WTC11 (cell line): ENCODE measurements around the gene MEGF10.

Experiments
- CREM ChIP-seq: sonication (generic); formaldehyde crosslinking; IDR thresholded peaks from 2 replicates; pipeline ENCODE4 v1.8.1; 2022; ENCODE audit warnings: mild to moderate bottlenecking, missing genetic modification reagents, moderate library complexity
- CTCF ChIP-seq: fragments of 200-600 bp; IDR thresholded peaks from 2 replicates; pipeline ENCODE4 v1.8.0; 2022; ENCODE audit warnings: antibody characterized with exemption
- KAT7 ChIP-seq: sonication (generic); formaldehyde crosslinking; IDR thresholded peaks from 2 replicates; pipeline ENCODE4 v1.8.1; 2023; ENCODE audit warnings: missing genetic modification reagents, mild to moderate bottlenecking, borderline replicate concordance
- MLX ChIP-seq: sonication (generic); formaldehyde crosslinking; IDR thresholded peaks from 2 replicates; pipeline ENCODE4 v1.8.1; 2023; ENCODE audit warnings: mild to moderate bottlenecking, missing genetic modification reagents, moderate library complexity
- ZBTB21 ChIP-seq: sonication (generic); formaldehyde crosslinking; IDR thresholded peaks from 2 replicates; pipeline ENCODE4 v1.8.1; 2023; ENCODE audit warnings: mild to moderate bottlenecking, missing genetic modification reagents, borderline replicate concordance
- ZNF263 ChIP-seq: sonication (generic); formaldehyde crosslinking; IDR thresholded peaks from 2 replicates; pipeline ENCODE4 v1.8.1; 2022; ENCODE audit warnings: low read depth, mild to moderate bottlenecking, moderate library complexity, missing genetic modification reagents
- TF ChIP-seq, protein P1 (sequence below): sonication (generic); formaldehyde crosslinking; IDR thresholded peaks from 2 replicates; pipeline ENCODE4 v1.8.0; 2022; ENCODE audit warnings: mild to moderate bottlenecking, missing genetic modification reagents
- TF ChIP-seq, protein P2 (sequence below): sonication (generic); formaldehyde crosslinking; IDR thresholded peaks from 2 replicates; pipeline ENCODE4 v1.8.1; 2023; ENCODE audit warnings: mild to moderate bottlenecking, missing genetic modification reagents, moderate library complexity

DNA sequence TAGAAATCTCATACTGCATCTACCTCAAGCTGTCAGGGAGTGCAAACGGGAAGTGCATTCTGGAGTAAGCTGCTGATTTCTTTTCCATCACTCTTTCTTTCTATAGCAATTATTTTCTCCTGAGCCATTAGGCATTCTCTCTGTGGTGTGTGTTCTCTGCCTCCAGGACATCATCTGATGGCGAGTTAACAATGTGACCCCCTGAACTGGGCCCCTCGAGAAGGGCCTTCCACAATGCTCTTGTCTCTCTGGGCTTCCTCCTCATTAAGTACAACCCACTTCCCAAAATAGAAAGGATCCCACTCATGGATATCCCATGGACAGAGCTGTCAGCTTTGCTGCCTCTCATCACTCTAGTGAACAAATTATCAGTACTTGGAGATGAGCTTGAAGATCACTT, 130.2 kb downstream of the MEGF10 start:
- TF ChIP-seq CTCF (no peak), KAT7 (CRISPR knock-in tag) (no peak), ZBTB21 (CRISPR knock-in tag) (no peak), ZNF263 (CRISPR knock-in tag) (no peak), CREM (CRISPR knock-in tag) (no peak), MLX (CRISPR knock-in tag) (no peak)
- TF ChIP-seq, protein P1, sequence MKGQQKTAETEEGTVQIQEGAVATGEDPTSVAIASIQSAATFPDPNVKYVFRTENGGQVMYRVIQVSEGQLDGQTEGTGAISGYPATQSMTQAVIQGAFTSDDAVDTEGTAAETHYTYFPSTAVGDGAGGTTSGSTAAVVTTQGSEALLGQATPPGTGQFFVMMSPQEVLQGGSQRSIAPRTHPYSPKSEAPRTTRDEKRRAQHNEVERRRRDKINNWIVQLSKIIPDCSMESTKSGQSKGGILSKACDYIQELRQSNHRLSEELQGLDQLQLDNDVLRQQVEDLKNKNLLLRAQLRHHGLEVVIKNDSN (CRISPR knock-in tag): no peak
- TF ChIP-seq, protein P2, sequence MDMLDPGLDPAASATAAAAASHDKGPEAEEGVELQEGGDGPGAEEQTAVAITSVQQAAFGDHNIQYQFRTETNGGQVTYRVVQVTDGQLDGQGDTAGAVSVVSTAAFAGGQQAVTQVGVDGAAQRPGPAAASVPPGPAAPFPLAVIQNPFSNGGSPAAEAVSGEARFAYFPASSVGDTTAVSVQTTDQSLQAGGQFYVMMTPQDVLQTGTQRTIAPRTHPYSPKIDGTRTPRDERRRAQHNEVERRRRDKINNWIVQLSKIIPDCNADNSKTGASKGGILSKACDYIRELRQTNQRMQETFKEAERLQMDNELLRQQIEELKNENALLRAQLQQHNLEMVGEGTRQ: no peak
